ENCODE data around the gene SRC.

SRC gene

DNA sequence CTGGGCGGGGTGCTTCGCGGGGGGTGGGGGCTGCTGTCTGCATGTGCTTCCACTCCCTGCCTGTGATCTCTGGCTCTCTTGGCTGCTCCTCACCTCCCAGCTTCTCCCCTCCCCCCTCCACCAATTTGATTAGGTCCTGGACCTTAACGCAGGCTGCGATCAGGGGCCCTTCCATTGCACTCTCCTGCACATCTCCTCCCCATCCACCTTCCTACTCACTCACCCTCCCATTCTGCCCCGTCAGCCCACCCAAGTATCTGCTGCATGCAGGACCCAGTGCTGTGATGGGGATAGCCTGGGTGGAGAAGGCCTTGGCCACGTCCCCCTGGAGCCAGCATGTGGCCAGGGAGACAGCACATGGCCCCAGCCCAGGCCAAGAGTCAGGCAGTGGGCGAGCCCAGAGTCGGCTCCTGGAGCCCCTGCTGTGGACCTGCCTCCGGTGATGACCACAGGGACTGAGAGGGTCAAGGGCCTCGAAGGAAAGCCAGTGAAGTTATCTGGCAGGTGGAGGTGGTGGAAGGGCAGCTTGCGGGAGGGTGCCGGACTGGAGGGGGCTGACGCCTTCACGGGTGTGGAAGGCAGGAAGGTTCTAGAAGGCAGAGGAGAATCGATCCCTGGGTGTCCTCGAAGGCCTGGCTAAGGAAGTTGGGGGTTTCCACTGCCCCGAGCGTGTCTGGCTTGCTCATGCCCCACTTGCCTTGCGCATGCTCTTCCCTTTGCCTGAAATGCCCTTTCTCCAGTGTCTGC lies 40.7 kb downstream of the SRC start:
- no peak for TF ChIP-seq GATA1 (IDR thresholded peaks at IDR 0.05; ENCODE audit: low read depth, low read length)
- no peak for TF ChIP-seq POLR2A (IDR thresholded peaks at IDR 0.05; ENCODE audit: low read length)
- DNase-seq, result no peak

DNA sequence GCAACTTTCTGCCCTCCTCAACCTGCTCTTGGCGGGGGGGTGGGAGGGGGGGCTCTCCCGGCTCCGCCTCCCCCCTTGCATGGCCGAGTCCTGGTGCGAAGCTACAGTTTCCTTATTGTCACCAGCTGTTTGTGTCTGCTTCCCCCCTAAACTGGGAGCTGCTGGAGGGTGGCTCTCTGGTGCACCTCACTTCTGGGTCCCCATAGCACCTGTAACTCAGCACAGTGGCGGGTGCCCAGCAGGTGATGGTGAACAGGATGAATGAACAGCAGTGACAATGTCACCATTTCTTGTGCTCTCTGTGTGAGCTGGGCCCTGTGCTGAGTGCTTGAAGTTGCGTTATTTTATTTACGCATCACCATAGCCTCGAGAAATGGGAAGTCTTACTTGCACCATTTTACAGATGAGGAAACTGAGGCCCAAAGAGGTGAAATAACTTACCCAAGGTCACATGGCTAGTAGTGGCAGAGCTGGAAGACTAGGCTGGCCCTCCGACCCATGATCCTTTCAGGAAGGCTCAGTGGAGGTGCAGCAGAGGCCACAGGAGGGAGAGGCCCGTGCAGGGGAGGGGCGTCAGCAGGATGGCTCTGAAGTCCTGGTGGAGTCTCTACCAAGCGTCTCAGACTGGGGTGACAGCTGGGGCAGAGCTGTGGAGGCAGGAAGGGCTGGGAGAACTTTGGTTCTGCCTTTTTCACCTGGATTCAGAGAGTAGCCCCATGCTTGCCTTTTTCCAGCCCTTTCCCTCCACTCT lies 41.8 kb downstream of the SRC start:
- TF ChIP-seq GATA1 (IDR thresholded peaks at IDR 0.05; ENCODE audit: low read depth, low read length) (no peak), POLR2A (IDR thresholded peaks at IDR 0.05; ENCODE audit: low read length) (no peak)
- no peak for DNase-seq

GRCh38 chr20:37388831-37389230 lies 42.9 kb downstream of the SRC start:
- TF ChIP-seq GATA1 (IDR thresholded peaks at IDR 0.05; ENCODE audit: low read depth, low read length), result no peak
- TF ChIP-seq POLR2A (IDR thresholded peaks at IDR 0.05; ENCODE audit: low read length), result no peak
- DNase-seq, result no peak

DNA sequence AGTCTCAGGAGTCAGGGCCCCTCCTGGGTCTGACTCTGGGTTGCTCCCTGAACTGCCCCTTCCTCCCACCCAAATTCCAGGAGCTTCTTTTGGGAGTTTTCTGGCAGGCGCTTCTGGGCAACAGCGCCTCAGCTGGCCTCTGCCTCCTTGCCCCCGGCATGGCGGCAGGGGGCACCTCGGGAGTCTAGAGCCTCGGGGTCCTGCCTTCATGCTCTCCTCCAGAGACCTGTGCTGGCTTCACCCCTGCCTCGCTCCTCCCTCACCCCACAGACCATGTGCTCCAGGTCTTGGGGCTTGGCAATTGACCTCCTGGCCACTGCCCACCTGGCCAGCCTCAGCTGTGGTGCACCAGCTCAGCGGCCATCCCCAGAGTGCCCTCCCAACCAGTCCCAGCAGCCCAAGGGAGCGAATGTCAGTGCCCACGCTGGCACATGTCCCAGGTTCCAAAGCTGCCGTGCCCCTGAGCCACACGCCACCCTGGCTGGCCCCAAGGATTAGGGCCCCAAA lies 43.4 kb downstream of the SRC start:
- TF ChIP-seq GATA1 (IDR thresholded peaks at IDR 0.05; ENCODE audit: low read depth, low read length) (no peak), POLR2A (IDR thresholded peaks at IDR 0.05; ENCODE audit: low read length) (no peak)

DNA sequence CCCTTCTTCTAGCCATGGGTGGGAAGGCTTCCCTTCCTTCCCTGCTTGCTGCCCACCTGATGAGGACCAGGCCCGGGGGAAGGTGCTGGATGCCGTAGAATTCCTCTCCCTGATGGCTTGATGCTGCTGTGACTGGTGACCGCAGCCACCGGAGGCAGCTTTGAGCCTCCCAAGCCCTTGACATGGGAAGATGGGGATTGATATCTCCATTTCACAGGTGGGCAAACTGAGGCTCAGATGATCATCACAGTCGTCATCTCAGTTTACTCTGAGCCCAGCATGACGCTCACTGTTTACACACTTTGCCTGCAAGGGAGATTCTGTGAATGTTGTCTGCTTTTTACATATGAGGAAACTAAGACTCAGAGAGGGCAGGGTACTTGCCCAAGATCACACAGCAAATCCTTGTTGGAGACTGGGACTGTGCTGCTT lies 43.9 kb downstream of the SRC start:
- DNase-seq, result no peak
- TF ChIP-seq POLR2A (IDR thresholded peaks at IDR 0.05; ENCODE audit: low read length) (no peak), GATA1 (IDR thresholded peaks at IDR 0.05; ENCODE audit: low read depth, low read length) (no peak)

More for the DNA sequence above, 43.4 kb downstream of the SRC start:
- DNase-seq, result no peak

GRCh38 chr20:37390503-37390890 lies 44.6 kb downstream of the SRC start:
- no peak for DNase-seq
- TF ChIP-seq POLR2A (IDR thresholded peaks at IDR 0.05; ENCODE audit: low read length), result no peak
- no peak for TF ChIP-seq GATA1 (IDR thresholded peaks at IDR 0.05; ENCODE audit: low read depth, low read length)

DNA sequence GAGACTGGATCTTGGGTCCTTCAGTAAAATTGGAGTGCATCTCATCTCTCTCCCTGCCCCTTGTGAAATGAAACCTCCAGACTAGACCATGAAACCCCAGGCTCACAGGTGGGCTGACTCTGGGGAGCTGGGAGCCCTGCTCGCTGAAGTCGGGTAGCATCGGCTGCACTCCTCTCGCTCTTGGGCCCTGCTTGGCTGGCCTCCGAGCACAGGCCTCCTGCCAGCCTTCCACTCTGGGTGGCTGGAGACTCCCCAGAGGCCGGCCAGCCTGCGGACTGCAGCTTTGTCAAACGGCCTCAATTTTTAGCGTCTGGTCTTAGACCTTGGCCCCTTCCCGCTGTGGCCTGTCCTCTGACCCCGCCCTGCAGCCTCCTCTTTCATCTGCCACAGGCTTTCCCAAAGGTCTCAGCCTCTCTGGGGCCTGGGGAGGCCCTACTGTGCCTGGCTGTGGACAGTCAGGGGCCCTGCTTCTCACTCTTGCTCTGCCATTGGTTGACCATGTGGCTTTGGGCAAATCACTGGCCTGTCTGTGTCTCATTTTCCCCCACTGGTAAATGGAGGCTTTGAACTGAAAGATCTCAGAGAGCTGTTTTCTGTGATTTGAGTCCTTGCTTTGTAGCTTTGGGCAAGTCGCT lies 45.1 kb downstream of the SRC start:
- DNase-seq, result no peak
- no peak for TF ChIP-seq GATA1 (IDR thresholded peaks at IDR 0.05; ENCODE audit: low read depth, low read length)
- no peak for TF ChIP-seq POLR2A (IDR thresholded peaks at IDR 0.05; ENCODE audit: low read length)

DNA sequence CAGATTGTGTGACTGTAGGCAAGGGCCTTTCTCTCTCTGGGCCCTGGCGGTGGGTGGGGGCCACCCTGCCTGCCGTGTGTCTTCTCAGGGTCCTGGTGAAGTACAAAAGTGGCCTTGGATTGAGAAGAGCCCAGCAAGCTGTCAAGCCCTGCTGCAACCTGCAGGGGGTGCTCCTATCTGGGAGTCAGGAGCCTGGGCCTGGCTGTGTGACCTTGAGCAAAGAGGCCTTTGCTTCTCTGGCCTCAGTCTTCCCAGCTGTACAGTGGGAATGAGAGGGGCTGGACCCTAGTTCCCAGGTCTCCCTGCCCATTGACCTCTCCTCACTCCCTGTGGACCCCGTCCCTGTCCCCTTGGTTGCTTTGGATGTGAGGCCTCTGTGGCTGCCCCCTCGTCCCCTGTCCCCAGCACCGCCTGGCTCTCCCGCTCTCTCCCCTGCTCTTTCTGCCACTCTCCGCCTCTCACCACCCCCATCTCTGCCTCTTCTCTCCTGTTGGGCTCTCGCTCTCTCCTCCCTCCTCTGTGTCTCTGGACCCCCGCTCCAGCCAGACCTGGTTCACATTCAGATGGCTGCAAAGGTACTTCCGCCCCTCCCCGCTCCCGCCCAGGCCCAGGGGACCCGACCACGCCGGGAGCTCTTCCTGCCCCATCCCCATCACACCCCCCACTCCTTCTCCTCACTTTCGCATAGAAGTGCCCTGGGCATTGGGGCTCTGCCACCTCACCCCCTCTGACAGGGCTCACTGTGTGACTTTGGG lies 46.7 kb downstream of the SRC start:
- peak; percentile 48 to 51 for DNase-seq
- TF ChIP-seq POLR2A (IDR thresholded peaks at IDR 0.05; ENCODE audit: low read length), result no peak

GRCh38 chr20:37393196-37393862 lies 47.4 kb downstream of the SRC start:
- TF ChIP-seq GATA1 (IDR thresholded peaks at IDR 0.05; ENCODE audit: low read depth, low read length) (no peak), POLR2A (IDR thresholded peaks at IDR 0.05; ENCODE audit: low read length) (no peak)
- DNase-seq, result no peak

GRCh38 chr20:37393863-37394542 lies 48.1 kb downstream of the SRC start:
- TF ChIP-seq POLR2A (IDR thresholded peaks at IDR 0.05; ENCODE audit: low read length) (no peak), GATA1 (IDR thresholded peaks at IDR 0.05; ENCODE audit: low read depth, low read length) (no peak)
- DNase-seq, result no peak

GRCh38 chr20:37394543-37395409 lies 48.8 kb downstream of the SRC start:
- no peak for DNase-seq
- TF ChIP-seq POLR2A (IDR thresholded peaks at IDR 0.05; ENCODE audit: low read length), result no peak
- no peak for TF ChIP-seq GATA1 (IDR thresholded peaks at IDR 0.05; ENCODE audit: low read depth, low read length)

DNA sequence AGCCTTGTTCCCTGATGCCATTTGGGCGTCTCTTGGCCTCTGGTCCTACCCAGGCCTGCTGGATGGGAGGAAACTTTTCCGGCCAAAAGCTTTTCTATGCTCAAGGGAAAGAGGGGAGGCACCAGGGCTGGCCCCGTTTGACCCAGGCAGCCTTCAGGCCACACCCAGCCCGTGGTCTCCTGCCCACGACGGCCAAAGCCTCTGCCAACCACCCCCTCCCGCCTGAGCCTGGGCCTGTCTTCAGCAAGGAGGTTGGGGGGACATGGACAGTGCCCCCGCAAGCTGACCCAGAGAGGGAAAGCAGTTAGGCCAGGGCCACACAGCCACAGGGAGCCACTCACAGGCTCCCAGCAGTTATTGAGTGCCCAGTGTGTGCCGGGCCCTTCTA lies 49.5 kb downstream of the SRC start:
- no peak for TF ChIP-seq POLR2A (IDR thresholded peaks at IDR 0.05; ENCODE audit: low read length)
- no peak for TF ChIP-seq GATA1 (IDR thresholded peaks at IDR 0.05; ENCODE audit: low read depth, low read length)

More for the DNA sequence above, 49.5 kb downstream of the SRC start:
- no peak for DNase-seq

All from erythroblast (primary cell).